Measurements from ENCODE around the gene FGB.

GRCh38 chr4:154585369-154586018 is 22.7 kb downstream of the FGB start:
- TF ChIP-seq CTCF (conservative IDR thresholded peaks at IDR 0.05 in 1 of 2, IDR thresholded peaks at IDR 0.05 in 1 of 2; ENCODE audit: low read depth in 1 of 2, low read length in 2 of 2) (no peak), EZH2 (IDR thresholded peaks at IDR 0.05; ENCODE audit: low read length, missing control alignments) (no peak)
